ENCODE data around the gene SLC8A1. TPM values are rescaled to one million over a fixed set of nuclear protein-coding genes. Genes with fewer than 3 reads are reported as not detected.

SLC8A1 gene
- total RNA-seq, 4 donors from 2014 or later: 19.6 to 51.2 (median 31.2) TPM

GRCh38 chr2:40317761-40318160 lies 134.1 kb downstream of the SLC8A1 start:
- Histone ChIP-seq H3K4me3 (no peak overlapping the region), H3K4me1 (no peaks in the 10 kb centered on the region), H3K36me3 (no peaks in the 10 kb centered on the region), H3K9me3 (no peaks in the 10 kb centered on the region), H3K27me3 (no peaks in the 10 kb centered on the region), H3K27ac (no peak overlapping the region)
- no peak for DNase-seq
- no peak for TF ChIP-seq POLR2A (IDR thresholded peaks at IDR 0.05)
- no peak for TF ChIP-seq CTCF (IDR thresholded peaks at IDR 0.05)

GRCh38 chr2:40317046-40317445 lies 134.8 kb downstream of the SLC8A1 start:
- Histone ChIP-seq H3K9me3 (no peaks in the 10 kb centered on the region), H3K36me3 (no peaks in the 10 kb centered on the region), H3K4me1 (no peaks in the 10 kb centered on the region), H3K27me3 (no peaks in the 10 kb centered on the region), H3K4me3 (no peak overlapping the region), H3K27ac (no peak overlapping the region)
- TF ChIP-seq POLR2A (IDR thresholded peaks at IDR 0.05) (no peak), CTCF (IDR thresholded peaks at IDR 0.05) (no peak)
- no peak for DNase-seq

GRCh38 chr2:40316620-40317019 lies 135.3 kb downstream of the SLC8A1 start:
- H3K4me3 ChIP-seq: no peak overlapping the region
- TF ChIP-seq CTCF (IDR thresholded peaks at IDR 0.05): no peak
- no peak for TF ChIP-seq POLR2A (IDR thresholded peaks at IDR 0.05)
- H3K36me3 ChIP-seq: no peaks in the 10 kb centered on the region
- DNase-seq: no peak
- H3K9me3 ChIP-seq: no peaks in the 10 kb centered on the region
- H3K27ac ChIP-seq: no peak overlapping the region
- H3K27me3 ChIP-seq: no peaks in the 10 kb centered on the region
- H3K4me1 ChIP-seq: no peaks in the 10 kb centered on the region

- no peak for TF ChIP-seq POLR2A (IDR thresholded peaks at IDR 0.05)
- no peak for TF ChIP-seq CTCF (IDR thresholded peaks at IDR 0.05)
- H3K27me3 ChIP-seq: no peaks in the 10 kb centered on the region
- no peak for DNase-seq
- H3K27ac ChIP-seq: no peak overlapping the region
- H3K4me3 ChIP-seq: no peak overlapping the region
- no peaks in the 10 kb centered on the region for H3K36me3 ChIP-seq
- no peaks in the 10 kb centered on the region for H3K4me1 ChIP-seq
- no peaks in the 10 kb centered on the region for H3K9me3 ChIP-seq
Measured at GRCh38 chr2:40315683-40316082, 136.2 kb downstream of the SLC8A1 start.

GRCh38 chr2:40311026-40311425 lies 140.9 kb downstream of the SLC8A1 start:
- no peak for TF ChIP-seq CTCF (IDR thresholded peaks at IDR 0.05)
- no peak for TF ChIP-seq POLR2A (IDR thresholded peaks at IDR 0.05)
- H3K4me3 ChIP-seq: no peak overlapping the region
- no peaks in the 10 kb centered on the region for H3K27me3 ChIP-seq
- H3K36me3 ChIP-seq: no peaks in the 10 kb centered on the region
- H3K27ac ChIP-seq: no peak overlapping the region
- H3K4me1 ChIP-seq: no peaks in the 10 kb centered on the region
- no peak for DNase-seq
- H3K9me3 ChIP-seq: no peaks in the 10 kb centered on the region

- no peak for TF ChIP-seq CTCF (IDR thresholded peaks at IDR 0.05)
- TF ChIP-seq POLR2A (IDR thresholded peaks at IDR 0.05): no peak
- no peak for DNase-seq
- Histone ChIP-seq H3K36me3 (no peaks in the 10 kb centered on the region), H3K27me3 (no peaks in the 10 kb centered on the region), H3K27ac (no peak overlapping the region), H3K9me3 (no peaks in the 10 kb centered on the region), H3K4me1 (no peaks in the 10 kb centered on the region), H3K4me3 (no peak overlapping the region)
Measured at GRCh38 chr2:40310303-40310702, 141.6 kb downstream of the SLC8A1 start.

Measured in Peyer's patch (tissue), 4 donors.